NCI-H1048 (cell line): ENCODE measurements around the gene FCHSD1.
A peak's percentile ranks its signal among the peaks of the same experiment; 100 is the strongest.

ENCODE experiments used
- DNase-seq: peaks from one replicate; lab custom pipeline; 2025; lab: John Stamatoyannopoulos, UW

Gene FCHSD1

GRCh38 chr5:141640698-141641097 is 10.5 kb downstream of the FCHSD1 start:
- no peak for DNase-seq

GRCh38 chr5:141640051-141640415 is 11.2 kb downstream of the FCHSD1 start:
- no peak for DNase-seq

GRCh38 chr5:141639357-141640050 is 11.7 kb downstream of the FCHSD1 start:
- no peak for DNase-seq

GRCh38 chr5:141638771-141639170 is 12.4 kb downstream of the FCHSD1 start:
- DNase-seq = no peak

- no peak for DNase-seq
Observed at GRCh38 chr5:141637767-141638419, 13.3 kb downstream of the FCHSD1 start.

GRCh38 chr5:141637123-141637766 is 14.0 kb downstream of the FCHSD1 start:
- DNase-seq = no peak

GRCh38 chr5:141636413-141637122 is 14.7 kb downstream of the FCHSD1 start, which contains the start of the genes HDAC3 and RELL2:
HDAC3 (minus strand) TSS chr5:141636849; CDS start chr5:141636790, 59 bp downstream.
RELL2 (plus strand) TSS chr5:141636997; CDS start chr5:141638226, 1,229 bp downstream.
- DNase-seq = peak; percentile 58

GRCh38 chr5:141636106-141636412 is 15.2 kb downstream of the FCHSD1 start:
- no peak for DNase-seq

- DNase-seq = no peak
Observed at GRCh38 chr5:141635646-141636045, 15.6 kb downstream of the FCHSD1 start.

- DNase-seq = no peak
Observed at GRCh38 chr5:141634720-141635119, 16.5 kb downstream of the FCHSD1 start.

GRCh38 chr5:141633871-141634561 is 17.2 kb downstream of the FCHSD1 start:
- DNase-seq = no peak

GRCh38 chr5:141632650-141633049 is 18.6 kb downstream of the FCHSD1 start:
- no peak for DNase-seq

- no peak for DNase-seq
Observed at GRCh38 chr5:141630570-141631140, 20.6 kb downstream of the FCHSD1 start.

GRCh38 chr5:141628175-141628788 is 22.9 kb downstream of the FCHSD1 start:
- DNase-seq = no peak

GRCh38 chr5:141623611-141624010 is 27.6 kb downstream of the FCHSD1 start:
- DNase-seq = no peak

GRCh38 chr5:141623186-141623585 is 28.0 kb downstream of the FCHSD1 start:
- no peak for DNase-seq

GRCh38 chr5:141618804-141619554 is 32.2 kb downstream of the FCHSD1 start, which contains the start of gene DIAPH1:
DIAPH1 (minus strand) TSS chr5:141619000; CDS start chr5:141618914, 86 bp downstream.
- peak; percentile 94 for DNase-seq

- no peak for DNase-seq
Observed at GRCh38 chr5:141618030-141618803, 33.0 kb downstream of the FCHSD1 start.

- no peak for DNase-seq
Observed at GRCh38 chr5:141617682-141618029, 33.6 kb downstream of the FCHSD1 start.

GRCh38 chr5:141617128-141617527 is 34.1 kb downstream of the FCHSD1 start:
- no peak for DNase-seq
